Smooth muscle cell (in vitro differentiated cells): Measurements from ENCODE around the gene B3GAT1. TPM values are rescaled to one million over a fixed set of nuclear protein-coding genes. Genes with fewer than 3 reads are reported as not detected.

Source experiments
- DNase-seq: peaks from one replicate; lab custom pipeline; 2025; ENCODE audit not compliant: unreplicated experiment; lab: John Stamatoyannopoulos, UW
- H2AFZ ChIP-seq: fragments of 200-600 bp; sonication (generic); 2 replicates; pipeline ENCODE4 v1.6.0; 2016; ENCODE audit warnings: antibody characterized with exemption, low read depth, mild to moderate bottlenecking
- H3F3A ChIP-seq: fragments of 200-600 bp; sonication (generic); 2 replicates; pipeline ENCODE4 v1.6.0; 2017; ENCODE audit warnings: antibody characterized with exemption, low read depth
- H3K27ac ChIP-seq: fragments of 200-600 bp; sonication (generic); 2 replicates; pipeline ENCODE4 v1.5.1; 2016; ENCODE audit warnings: low read depth, mild to moderate bottlenecking
- H3K27me3 ChIP-seq: fragments of 200-600 bp; sonication (generic); 2 replicates; pipeline ENCODE4 v1.6.1; 2016; ENCODE audit warnings: low read depth, mild to moderate bottlenecking
- H3K36me3 ChIP-seq: fragments of 200-600 bp; sonication (generic); 2 replicates; pipeline ENCODE4 v1.5.1; 2016; ENCODE audit warnings: low read depth
- H3K4me1 ChIP-seq: fragments of 200-600 bp; sonication (generic); 2 replicates; pipeline ENCODE4 v1.5.1; 2016; ENCODE audit warnings: low read depth
- H3K4me2 ChIP-seq: fragments of 200-600 bp; sonication (generic); 2 replicates; pipeline ENCODE4 v1.6.0; 2016; ENCODE audit warnings: mild to moderate bottlenecking
- H3K4me3 ChIP-seq: fragments of 200-600 bp; sonication (generic); 2 replicates; pipeline ENCODE4 v1.5.1; 2016; ENCODE audit warnings: mild to moderate bottlenecking
- H3K79me2 ChIP-seq: fragments of 200-600 bp; sonication (generic); 2 replicates; pipeline ENCODE4 v1.6.0; 2016; ENCODE audit warnings: low read depth, mild to moderate bottlenecking
- H3K9ac ChIP-seq: fragments of 200-600 bp; sonication (generic); 2 replicates; pipeline ENCODE4 v1.6.0; 2016; ENCODE audit warnings: low read depth
- H3K9me3 ChIP-seq: fragments of 200-600 bp; sonication (generic); replicated peaks from 2 replicates; pipeline ENCODE4 v1.5.1; 2016; ENCODE audit warnings: low read depth
- H4K20me1 ChIP-seq: fragments of 200-600 bp; sonication (generic); 2 replicates; pipeline ENCODE4 v1.6.0; 2016; ENCODE audit warnings: low read depth
- CTCF ChIP-seq: fragments of 200-600 bp; sonication (generic); IDR thresholded peaks from 2 replicates; pipeline ENCODE4 v1.5.1; 2017; ENCODE audit warnings: borderline replicate concordance, mild to moderate bottlenecking, antibody characterized with exemption; ENCODE audit not compliant: insufficient read depth, poor library complexity, severe bottlenecking
- WGBS: methylation state at CpG from one replicate; pipeline ENCODE4 v1.1.7; 2016; ENCODE audit warnings: low lambda C conversion rate; 5-methylcytosine and 5-hydroxymethylcytosine counted together
- polyA plus RNA-seq: library from polyadenylated mRNA; unstranded; fragments of >200 nt; fragmentation: Nextera tagmentation; extraction: Ambion mirVana; gene quantifications from 2 replicates; pipeline ENCODE4 v1.2.1, GENCODE V29; 2016
- total RNA-seq: library from RNA; depleted of rRNA; stranded (reverse); fragments of >200 nt; gene quantifications from 2 replicates; pipeline ENCODE4 v1.2.3, GENCODE V29; 2014

The B3GAT1 gene
- total and polyA plus RNA-seq, 2 experiments from 2014 or later: not detected

- no peaks in the 10 kb centered on the region for H3K79me2 ChIP-seq
- H4K20me1 ChIP-seq: no peaks in the 10 kb centered on the region
- no peaks in the 10 kb centered on the region for H3K36me3 ChIP-seq
- H2AFZ ChIP-seq: no peak overlapping the region
- H3K9me3 ChIP-seq: no peaks in the 10 kb centered on the region
- peaks cover 4% of the 10 kb centered on the region for H3K27me3 ChIP-seq
- no peak for DNase-seq
- H3K27ac ChIP-seq: no peak overlapping the region
- WGBS: 86% methylated on average over 20 of the region's 20 CpGs
- no peak overlapping the region for H3K4me2 ChIP-seq
- no peak for TF ChIP-seq CTCF
- no peaks in the 10 kb centered on the region for H3F3A ChIP-seq
- H3K9ac ChIP-seq: no peak overlapping the region
- H3K4me3 ChIP-seq: no peak overlapping the region
- no peaks in the 10 kb centered on the region for H3K4me1 ChIP-seq
These were observed 26.1 kb downstream of the B3GAT1 start for GRCh38 chr11:134385774-134386565.

- DNase-seq: no peak
- H3K4me2 ChIP-seq: no peak overlapping the region
- H3K9ac ChIP-seq: no peak overlapping the region
- H3F3A ChIP-seq: no peaks in the 10 kb centered on the region
- H3K27ac ChIP-seq: no peak overlapping the region
- H2AFZ ChIP-seq: no peak overlapping the region
- TF ChIP-seq CTCF: no peak
- H3K36me3 ChIP-seq: no peaks in the 10 kb centered on the region
- no peaks in the 10 kb centered on the region for H3K9me3 ChIP-seq
- no peaks in the 10 kb centered on the region for H3K4me1 ChIP-seq
- H4K20me1 ChIP-seq: no peaks in the 10 kb centered on the region
- 93% methylated on average over 15 of the region's 15 CpGs for WGBS
- no peaks in the 10 kb centered on the region for H3K27me3 ChIP-seq
- H3K79me2 ChIP-seq: no peaks in the 10 kb centered on the region
- no peak overlapping the region for H3K4me3 ChIP-seq
These were observed 26.9 kb downstream of the B3GAT1 start for GRCh38 chr11:134385171-134385570.

GRCh38 chr11:134384406-134384805 lies 27.6 kb downstream of the B3GAT1 start:
- no peaks in the 10 kb centered on the region for H3K9me3 ChIP-seq
- H3F3A ChIP-seq: no peaks in the 10 kb centered on the region
- H3K9ac ChIP-seq: no peak overlapping the region
- H3K4me1 ChIP-seq: no peaks in the 10 kb centered on the region
- H3K27ac ChIP-seq: no peak overlapping the region
- H2AFZ ChIP-seq: no peak overlapping the region
- DNase-seq: no peak
- H3K36me3 ChIP-seq: no peaks in the 10 kb centered on the region
- H3K27me3 ChIP-seq: no peaks in the 10 kb centered on the region
- no peak overlapping the region for H3K4me3 ChIP-seq
- no peak for TF ChIP-seq CTCF
- H3K4me2 ChIP-seq: no peak overlapping the region
- 94% methylated on average over 14 of the region's 14 CpGs for WGBS
- H3K79me2 ChIP-seq: no peaks in the 10 kb centered on the region
- no peaks in the 10 kb centered on the region for H4K20me1 ChIP-seq
